HG03095 (cell line): ENCODE results near the gene MGAT5.

ENCODE experiments used
- ATAC-seq: cut with Tn5 transposase; IDR thresholded peaks from one replicate; pipeline ENCODE4 v1.9.1; 2021; ENCODE audit warnings: moderate library complexity; ENCODE audit not compliant: unreplicated experiment

The MGAT5 gene

DNA sequence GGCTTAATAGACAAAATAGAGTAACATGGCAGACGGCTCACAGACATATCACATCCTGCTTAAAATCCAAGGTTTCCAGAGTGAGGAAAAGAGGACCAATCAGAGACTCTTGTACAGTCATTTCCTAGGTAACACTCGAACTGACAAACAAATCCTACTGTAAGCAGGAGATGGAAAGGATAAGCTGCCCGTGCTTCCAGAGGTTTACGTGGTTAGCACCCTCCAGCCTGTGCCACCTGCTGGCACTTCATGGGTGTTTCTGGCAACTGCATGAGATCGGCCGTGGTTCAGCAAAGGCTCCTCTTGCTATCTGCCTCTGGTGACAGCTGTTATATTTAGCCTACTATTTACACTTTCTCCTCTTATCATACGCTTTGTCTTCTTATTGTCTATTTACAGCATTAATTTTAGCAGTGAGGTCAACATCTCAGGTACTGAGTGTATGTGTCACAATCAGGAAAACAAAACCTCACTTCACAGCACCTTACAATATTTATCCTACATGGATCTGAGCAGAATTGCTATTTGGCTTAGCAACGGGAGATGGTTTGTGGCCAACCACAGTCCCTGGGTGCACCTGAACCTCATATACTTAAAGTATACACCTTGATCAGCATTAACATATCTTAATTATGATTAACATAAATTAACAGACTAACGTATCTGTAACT, 238.0 kb downstream of the MGAT5 start:
- ATAC-seq, result no peak

DNA sequence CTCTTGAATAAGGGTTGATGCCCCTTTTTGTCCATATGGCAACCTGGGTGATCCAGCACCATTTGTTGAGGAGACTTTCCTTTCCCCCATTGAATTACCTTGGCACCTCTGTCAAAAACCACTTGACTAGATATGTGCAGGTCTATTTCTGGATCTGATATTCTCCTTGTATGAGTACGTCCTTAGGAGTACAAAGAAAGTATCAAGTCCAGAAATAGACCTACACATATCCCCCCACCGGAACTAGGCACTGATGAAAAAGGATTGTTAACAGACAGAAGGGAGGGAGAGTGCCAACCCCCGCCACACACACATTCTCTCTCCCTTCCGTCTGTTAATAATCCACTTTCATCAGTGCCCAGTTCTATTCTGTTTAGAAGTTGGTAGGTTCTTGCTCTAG, 239.9 kb downstream of the MGAT5 start:
- no peak for ATAC-seq

DNA sequence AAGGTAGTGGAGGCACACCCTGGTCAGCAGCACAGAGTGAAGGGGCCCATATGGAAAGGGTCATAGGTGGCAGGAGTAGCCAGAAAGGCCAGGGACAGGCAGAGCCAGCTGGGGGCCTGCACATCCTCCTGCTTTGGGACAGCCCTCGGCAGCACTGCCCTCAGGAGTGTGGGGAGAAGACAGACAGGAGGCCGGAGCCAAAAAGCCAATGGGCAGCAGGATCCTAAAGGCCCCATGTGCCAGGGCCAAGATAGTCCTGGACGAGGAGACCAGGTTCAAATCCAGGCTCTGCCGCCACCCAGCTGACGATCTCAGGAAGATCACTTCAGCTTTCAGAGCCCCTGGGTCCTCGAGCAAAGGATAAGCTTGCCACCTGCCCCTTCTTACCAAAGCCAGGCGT, 244.8 kb downstream of the MGAT5 start:
- no peak for ATAC-seq

DNA sequence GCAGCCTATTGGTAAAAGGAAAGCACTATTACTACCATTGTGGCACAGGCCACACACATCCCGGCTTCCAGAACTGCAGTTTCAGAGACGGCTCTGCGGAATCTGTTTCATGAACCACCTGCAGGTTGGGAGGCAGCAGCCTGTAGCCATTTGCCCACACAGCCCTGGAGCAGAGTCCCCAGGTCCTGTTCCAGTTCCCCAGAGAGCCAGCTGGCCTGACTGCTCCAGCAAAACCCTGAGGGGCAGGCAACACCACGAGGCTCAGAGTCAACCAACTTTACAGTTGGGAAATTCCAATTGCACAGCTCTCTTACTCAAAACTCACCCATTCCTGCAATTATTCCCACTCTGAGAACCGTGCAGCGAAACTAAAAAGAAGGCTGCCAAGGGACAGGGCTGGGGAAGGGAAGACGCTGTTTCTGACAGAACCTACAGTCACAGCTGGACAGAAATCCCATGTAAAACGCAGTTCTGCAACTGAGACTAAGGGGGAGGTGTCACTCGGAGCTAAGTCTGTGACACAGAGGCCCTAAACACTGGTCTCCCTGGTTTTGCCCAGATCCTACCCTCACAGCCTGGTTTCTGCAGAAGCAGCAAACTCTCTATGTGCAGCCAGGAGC, 245.5 kb downstream of the MGAT5 start:
- no peak for ATAC-seq

DNA sequence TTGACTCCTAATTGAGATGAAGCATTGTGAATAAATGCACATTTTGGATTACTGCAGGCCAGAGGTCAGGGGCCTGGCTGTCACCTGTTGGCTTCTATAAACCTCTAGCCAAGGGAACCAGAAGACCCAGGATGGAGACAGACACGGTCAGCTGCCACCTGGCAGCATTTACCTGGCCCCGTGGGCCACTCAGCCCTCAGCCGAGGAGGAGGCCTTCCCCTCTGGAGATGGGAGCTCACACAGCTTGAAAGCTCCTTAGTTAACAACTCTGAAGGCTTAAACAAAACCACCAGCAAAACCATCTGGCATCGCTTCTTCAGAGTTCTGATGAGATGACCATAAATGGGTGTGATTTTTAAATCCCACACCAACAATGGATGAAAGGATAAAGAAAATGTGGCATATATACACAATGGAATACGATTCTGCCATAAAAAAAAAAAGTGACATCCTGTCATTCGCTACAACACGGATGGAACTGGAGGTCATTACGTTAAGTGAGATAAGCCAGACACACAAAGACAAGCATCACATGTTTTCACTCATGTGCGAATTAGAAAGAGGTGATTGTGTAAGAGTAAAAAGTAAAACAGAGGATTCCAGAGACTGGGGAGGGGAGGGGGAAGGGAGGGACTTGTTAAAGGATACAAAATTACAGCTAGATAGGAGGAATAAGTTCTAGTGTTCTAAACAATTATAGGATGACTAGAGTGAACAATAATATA, 246.5 kb downstream of the MGAT5 start:
- no peak for ATAC-seq

DNA sequence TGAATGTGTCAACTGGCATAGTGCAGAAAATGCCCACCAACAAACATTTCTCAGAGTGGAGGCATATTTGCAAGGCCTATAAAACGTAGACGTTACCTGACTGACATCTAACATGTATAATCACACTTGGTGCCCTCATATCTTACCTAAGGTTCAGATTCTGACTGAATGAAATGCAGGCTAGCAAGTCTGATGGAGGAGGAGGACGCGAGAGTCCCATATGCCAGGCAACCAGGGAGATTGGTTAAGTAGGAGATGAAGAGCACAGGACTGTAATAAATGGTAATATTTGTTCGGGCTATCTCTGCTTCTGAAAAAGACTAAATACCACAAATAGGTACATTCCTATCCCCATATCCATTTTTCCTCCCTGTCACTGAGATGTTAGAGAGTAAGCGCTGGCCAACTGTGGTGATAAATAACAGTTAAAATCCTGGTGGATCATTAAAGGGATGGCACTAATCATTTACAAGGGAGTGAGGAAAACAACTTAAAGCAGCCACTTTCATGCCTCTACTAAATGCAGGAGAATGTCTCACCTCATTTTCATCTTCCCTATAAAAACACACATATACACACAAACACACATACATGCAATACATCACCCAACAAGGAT, 247.7 kb downstream of the MGAT5 start:
- no peak for ATAC-seq

DNA sequence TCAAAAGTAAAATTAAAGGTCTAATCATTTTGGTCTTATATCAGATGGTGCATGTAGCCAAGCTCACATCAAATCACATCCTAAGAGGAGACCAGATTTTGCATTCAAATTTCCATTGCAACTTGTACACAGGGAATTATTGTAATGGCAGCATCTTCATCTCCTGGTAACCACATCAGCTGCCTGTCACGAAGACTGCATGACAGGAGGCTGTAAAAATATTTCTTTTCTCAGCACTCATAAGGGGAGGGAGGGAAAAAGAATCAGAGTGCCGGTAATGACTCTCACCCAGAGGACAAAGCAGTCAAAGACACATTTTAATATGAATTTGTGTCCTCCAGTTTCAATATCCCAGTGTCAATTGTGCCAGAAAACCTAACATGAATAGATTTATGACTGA, 248.2 kb downstream of the MGAT5 start:
- ATAC-seq, result no peak
